ENCODE measurements around the gene PARP1.

The PARP1 gene

GRCh38 chr1:226384040-226384439 is 23.9 kb downstream of the PARP1 start:
- in situ Hi-C loops (cut with MboI; ENCODE audit: low sequenced_read_pairs): no loop called here

- in situ Hi-C loops (cut with MboI; ENCODE audit: low sequenced_read_pairs): no loop called here
These were observed 25.9 kb downstream of the PARP1 start for GRCh38 chr1:226382030-226382429.

- in situ Hi-C loops (cut with MboI; ENCODE audit: low sequenced_read_pairs): no loop called here
These were observed 26.5 kb downstream of the PARP1 start for GRCh38 chr1:226381226-226381998.

GRCh38 chr1:226378071-226378470 is 29.8 kb downstream of the PARP1 start:
- in situ Hi-C loops (cut with MboI; ENCODE audit: low sequenced_read_pairs): no loop called here

- in situ Hi-C loops (cut with MboI; ENCODE audit: low sequenced_read_pairs): no loop called here
These were observed 31.6 kb downstream of the PARP1 start for GRCh38 chr1:226376300-226376699.

- in situ Hi-C loops (cut with MboI; ENCODE audit: low sequenced_read_pairs): no loop called here
These were observed 34.5 kb downstream of the PARP1 start for GRCh38 chr1:226373376-226373775.

- in situ Hi-C loops (cut with MboI; ENCODE audit: low sequenced_read_pairs): no loop called here
These were observed 35.0 kb downstream of the PARP1 start for GRCh38 chr1:226372885-226373284.

- in situ Hi-C loops (cut with MboI; ENCODE audit: low sequenced_read_pairs): no loop called here
These were observed 35.9 kb downstream of the PARP1 start for GRCh38 chr1:226371866-226372490.

GRCh38 chr1:226371027-226371694 is 36.7 kb downstream of the PARP1 start:
- in situ Hi-C loops (cut with MboI; ENCODE audit: low sequenced_read_pairs): no loop called here

GRCh38 chr1:226370144-226370923 is 37.6 kb downstream of the PARP1 start:
- in situ Hi-C loops (cut with MboI; ENCODE audit: low sequenced_read_pairs): no loop called here

- in situ Hi-C loops (cut with MboI; ENCODE audit: low sequenced_read_pairs): no loop called here
These were observed 38.8 kb downstream of the PARP1 start for GRCh38 chr1:226369110-226369509.

- in situ Hi-C loops (cut with MboI; ENCODE audit: low sequenced_read_pairs): no loop called here
These were observed 41.6 kb downstream of the PARP1 start for GRCh38 chr1:226366290-226366689.

- in situ Hi-C loops (cut with MboI; ENCODE audit: low sequenced_read_pairs): no loop called here
These were observed 42.1 kb downstream of the PARP1 start for GRCh38 chr1:226365831-226366231.

- in situ Hi-C loops (cut with MboI; ENCODE audit: low sequenced_read_pairs): no loop called here
These were observed 42.9 kb downstream of the PARP1 start for GRCh38 chr1:226364901-226365565.

- in situ Hi-C loops (cut with MboI; ENCODE audit: low sequenced_read_pairs): no loop called here
These were observed 43.4 kb downstream of the PARP1 start for GRCh38 chr1:226364514-226364899.

- in situ Hi-C loops (cut with MboI; ENCODE audit: low sequenced_read_pairs): no loop called here
These were observed 43.9 kb downstream of the PARP1 start for GRCh38 chr1:226363801-226364513.

GRCh38 chr1:226362891-226363447 is 44.9 kb downstream of the PARP1 start:
- in situ Hi-C loops (cut with MboI; ENCODE audit: low sequenced_read_pairs): no loop called here

GRCh38 chr1:226362361-226362760 is 45.5 kb downstream of the PARP1 start:
- in situ Hi-C loops (cut with MboI; ENCODE audit: low sequenced_read_pairs): no loop called here

GRCh38 chr1:226360106-226360746 is 47.7 kb downstream of the PARP1 start:
- in situ Hi-C loops (cut with MboI; ENCODE audit: low sequenced_read_pairs): no loop called here
